DMS153 treated with DMSO at 0.1 percent for 48 hours (cell line): Measurements from ENCODE around the gene MOB1B.
A peak's percentile ranks its signal among the peaks of the same experiment; 100 is the strongest.
"Not testable (repeated sequence)": the region's sequence is repeated elsewhere in the genome, so short reads cannot be mapped to it uniquely, and the experiment has no call there.

ENCODE experiments used
- DNase-seq: peaks from one replicate; lab custom pipeline; 2025; ENCODE audit not compliant: unreplicated experiment; lab: John Stamatoyannopoulos, UW

The MOB1B gene

GRCh38 chr4:70948665-70949260, 46.6 kb downstream of the MOB1B start:
- DNase-seq: no peak

- no peak for DNase-seq
Measured at GRCh38 chr4:70954032-70954431, 51.9 kb downstream of the MOB1B start.

DNA sequence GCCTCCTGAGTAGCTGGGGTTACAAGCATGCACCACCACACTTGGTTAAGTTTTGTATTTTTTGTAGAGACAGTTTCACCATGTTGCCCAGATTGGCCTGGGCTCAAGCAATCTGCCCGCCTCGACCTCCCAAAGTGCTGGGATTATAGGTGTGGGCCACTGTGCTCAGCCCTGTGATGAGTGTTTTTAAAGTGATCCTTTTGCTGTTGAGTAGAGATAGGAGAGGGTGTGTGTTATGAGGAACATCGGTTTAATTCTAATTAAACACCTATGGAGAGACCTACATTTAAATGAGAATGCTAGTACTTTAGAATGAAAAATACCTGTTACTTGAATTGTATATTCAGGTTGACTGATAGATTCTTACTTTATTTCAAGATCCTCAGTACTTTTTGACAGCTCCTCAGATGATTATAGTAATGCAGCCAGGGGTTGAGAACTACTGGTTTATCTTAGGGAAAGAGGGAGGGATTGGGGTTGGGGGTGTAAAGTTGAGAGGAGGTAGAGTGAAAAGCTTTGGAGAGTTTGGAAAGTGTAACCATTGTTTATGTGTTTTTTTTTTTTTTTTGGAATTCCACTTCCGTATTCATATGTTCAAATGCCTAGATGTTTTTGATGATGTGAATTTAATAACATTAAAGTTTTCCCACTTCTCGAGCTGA, 54.5 kb downstream of the MOB1B start:
- no peak for DNase-seq

DNA sequence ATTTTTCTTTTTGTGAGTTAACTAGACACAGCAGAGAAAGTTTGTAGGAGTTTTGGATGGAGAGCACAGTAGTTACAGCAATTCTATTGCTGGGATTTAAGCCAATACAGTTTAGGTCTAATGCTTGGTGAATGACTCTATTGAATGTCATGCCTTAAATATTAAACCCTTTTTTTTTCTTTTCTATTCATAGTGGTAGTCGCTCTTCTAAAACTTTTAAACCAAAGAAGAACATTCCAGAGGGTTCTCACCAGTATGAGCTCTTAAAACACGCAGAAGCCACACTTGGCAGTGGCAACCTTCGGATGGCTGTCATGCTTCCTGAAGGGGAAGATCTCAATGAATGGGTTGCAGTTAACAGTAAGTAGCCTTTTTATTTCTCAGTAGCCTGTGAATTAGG, 56.5 kb downstream of the MOB1B start:
- DNase-seq: no peak

DNA sequence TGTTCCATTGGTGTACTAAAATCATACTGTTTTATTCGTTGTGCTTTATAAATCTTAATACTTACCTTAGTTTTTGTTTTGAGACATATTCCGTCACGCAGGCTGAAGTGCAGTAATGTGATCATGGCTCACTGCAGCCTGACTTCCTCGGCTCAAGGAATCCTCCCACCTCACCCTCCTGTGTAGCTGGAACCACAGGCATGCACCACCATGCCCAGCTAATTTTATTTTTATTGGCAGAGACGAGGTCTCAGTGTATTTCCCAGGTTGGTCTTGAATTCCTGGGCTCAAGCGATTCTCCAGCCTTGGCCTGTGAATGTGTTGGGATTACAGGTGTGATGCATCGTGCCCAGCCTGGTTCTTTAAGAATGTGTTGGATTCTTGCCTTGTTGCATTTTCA, 66.9 kb downstream of the MOB1B start:
- DNase-seq: no peak

DNA sequence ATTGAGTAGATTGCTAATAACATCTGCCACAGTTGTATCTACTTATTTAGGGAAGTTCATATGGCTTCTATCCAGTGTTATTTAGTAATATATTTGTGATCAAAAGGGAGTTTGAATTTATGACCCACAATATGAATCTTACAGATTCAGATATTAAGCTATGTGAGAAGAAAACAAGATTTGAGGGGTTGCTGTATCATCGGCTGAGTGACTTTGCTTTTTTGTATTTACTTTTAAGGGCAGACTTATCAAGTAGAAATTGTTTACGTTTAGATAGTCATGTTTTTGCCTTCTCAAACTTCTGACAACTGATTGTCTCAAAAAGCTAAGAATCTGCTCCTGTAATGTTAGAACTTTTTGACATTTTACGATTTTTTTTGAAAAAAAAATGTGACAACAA, 74.1 kb downstream of the MOB1B start:
- DNase-seq: no peak

DNA sequence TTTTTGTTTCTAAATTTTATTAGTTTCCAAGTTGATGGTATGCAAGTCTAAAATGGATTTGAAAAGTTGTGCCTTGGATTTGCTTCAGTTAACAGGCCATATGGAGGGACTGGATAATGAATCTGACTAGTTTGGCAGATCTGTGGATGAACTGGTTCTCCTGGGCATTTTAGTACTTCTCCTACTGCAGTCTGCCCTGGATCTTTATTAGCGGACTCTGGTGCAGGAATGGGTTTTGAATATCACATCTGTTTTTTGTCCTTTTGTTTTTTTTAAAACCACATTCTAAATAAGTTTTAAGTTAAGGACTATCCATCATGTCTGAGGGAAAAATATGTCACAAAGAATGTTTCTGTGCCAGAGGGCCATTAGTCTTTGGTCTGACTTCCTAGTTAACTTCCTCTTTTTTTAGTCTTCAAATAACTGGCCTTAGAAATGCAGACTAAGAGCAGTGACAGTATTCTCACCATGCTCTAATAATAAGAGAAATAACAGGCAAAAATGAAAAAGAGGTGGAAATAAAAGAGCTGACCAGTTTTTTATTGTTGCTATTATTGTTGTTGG, 77.4 kb downstream of the MOB1B start:
- DNase-seq: no peak

DNA sequence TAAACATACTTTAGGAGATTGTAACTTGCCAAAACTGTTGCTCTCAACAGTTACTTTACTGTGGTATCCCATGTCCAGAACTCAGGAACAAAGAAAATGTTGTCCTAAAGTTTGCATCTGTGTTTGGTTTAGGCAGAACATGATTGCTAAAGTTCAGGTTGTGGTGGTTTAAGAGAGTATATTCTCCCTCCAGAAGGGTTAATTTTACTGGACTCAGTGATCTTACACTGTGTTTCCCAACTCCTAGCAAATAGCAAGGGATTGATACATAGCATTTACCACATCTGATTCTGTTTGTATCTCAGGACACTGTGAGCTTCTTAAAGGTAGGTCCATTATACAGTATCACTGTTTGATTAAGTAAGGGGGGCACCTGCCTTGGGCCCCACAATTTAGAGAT, 78.0 kb downstream of the MOB1B start:
- no peak for DNase-seq

DNA sequence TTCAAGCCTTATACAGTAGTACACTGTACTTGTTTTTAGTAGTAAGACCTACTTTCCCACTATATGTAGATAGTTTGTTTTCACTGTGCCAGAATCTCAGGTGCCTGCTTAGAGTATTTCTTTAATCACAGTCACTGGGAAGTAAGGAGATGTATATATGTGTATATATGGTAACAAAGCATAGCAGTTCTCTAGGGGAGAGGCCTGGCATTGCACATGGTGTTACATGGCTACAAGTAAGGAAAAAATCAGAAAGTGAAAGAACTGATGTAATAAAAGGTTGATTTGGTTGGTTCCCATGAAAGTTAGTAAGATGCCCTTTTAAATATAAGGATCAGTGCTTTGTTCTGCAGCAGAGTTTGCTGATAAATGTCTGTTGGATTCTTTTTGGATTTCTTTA, 81.9 kb downstream of the MOB1B start:
- no peak for DNase-seq

DNA sequence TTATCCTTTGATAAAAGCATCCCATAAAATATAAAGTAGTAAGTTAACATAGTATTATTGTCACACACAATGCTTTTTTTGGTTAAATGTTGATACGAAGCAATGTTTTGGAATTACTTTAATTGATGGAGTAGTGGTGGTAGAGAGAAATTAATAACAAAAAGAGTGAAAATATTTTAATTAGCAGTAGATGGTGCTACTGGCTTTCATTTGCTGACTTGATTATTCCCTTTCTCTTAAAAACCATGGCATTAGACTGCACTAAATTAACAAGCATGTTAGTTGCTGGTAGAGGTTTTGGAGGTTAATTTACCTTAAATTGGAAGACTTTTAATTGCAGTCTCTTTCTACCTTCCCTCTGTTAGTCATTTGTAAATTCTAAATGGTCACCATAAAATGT, 82.4 kb downstream of the MOB1B start:
- DNase-seq: no peak

- DNase-seq: no peak
Measured at GRCh38 chr4:70991596-70991995, 89.4 kb downstream of the MOB1B start.

- DNase-seq: no peak
Measured at GRCh38 chr4:70992391-70992881, 90.3 kb downstream of the MOB1B start.

DNA sequence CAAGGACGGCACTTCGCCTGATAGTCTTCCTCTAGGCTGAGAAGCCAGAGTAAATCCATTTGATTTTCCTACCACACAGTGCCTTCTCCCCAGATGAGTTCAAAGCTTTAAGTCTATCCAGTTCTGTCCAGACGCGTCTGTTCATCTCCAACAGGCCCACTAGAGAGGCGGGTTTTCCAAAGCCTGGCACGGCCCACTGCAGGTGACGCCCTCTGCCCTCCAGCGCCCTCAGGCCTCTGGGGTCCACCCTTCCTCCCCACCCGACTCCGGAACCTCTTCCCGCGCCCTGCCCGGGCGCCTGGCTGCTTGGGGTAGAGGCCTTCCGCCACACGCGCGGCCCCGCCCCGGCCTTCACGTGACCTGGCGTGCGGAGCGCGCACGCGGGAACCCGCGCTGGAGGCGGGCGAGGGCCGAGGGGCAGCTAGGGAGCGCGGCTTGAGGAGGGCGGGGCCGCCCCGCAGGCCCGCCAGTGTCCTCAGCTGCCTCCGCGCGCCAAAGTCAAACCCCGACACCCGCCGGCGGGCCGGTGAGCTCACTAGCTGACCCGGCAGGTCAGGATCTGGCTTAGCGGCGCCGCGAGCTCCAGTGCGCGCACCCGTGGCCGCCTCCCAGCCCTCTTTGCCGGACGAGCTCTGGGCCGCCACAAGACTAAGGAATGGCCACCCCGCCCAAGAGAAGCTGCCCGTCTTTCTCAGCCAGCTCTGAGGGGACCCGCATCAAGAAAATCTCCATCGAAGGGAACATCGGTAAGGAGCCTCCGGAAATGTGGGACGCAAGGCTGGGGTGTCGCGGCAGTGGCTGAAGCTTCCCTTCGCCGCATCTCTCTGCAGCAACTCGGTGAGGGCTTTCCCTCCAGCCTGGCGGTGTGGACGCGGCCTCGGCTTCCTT, 91.3 kb downstream of the MOB1B start, which contains the start of gene DCK:
Gene DCK, plus strand, starts transcription at position 469 of the 888 bp plus-strand sequence. Its CDS starts 187 bp downstream, at position 656.
- peak; percentile 76 for DNase-seq

DNA sequence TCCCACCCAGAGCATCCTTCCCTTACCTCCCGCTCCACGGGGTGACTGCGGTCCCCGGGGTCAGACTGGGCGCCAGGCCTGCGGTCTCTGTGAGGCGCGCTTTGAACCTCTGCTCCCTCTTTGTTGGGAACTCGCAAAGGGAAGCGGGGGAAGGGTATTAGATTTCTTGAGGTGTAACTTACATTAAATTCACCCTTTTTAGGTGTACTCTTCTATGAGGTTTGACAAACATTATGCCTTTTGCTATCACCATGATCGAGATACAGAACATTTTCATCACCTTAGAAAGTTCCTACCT, 91.8 kb downstream of the MOB1B start:
- no peak for DNase-seq

DNA sequence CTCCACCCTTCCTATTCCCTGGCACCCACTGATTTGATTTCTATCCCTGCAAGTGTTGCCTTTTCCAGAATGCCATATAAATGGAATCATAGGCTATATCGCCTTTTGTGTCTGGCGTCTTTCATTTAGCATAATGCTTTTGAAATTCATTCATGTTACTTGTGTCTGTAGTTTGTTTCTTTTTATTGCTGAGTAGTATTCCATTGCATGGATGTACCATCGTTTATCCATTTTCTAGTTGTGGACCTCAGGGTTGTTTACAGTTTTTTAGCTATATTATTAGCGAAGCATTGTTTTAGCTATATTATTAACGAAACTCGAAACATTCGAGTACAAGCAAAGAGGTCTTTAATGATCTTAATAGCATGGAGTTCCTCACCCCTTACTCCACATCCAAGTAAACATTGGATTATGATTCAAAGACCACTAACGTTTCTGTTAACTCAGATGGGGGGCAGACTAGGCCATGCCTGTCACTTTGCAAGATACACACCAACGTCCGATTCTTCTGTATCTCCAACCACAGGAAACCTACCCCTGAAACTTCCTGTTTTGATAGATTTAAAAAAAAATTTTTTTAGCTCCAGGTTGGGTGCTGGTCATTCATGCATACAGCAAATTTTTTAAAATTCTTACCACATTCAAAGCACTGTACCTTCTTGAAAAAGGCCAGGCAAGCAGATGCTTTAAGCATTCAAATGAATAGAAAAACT, 92.4 kb downstream of the MOB1B start:
- no peak for DNase-seq

DNA sequence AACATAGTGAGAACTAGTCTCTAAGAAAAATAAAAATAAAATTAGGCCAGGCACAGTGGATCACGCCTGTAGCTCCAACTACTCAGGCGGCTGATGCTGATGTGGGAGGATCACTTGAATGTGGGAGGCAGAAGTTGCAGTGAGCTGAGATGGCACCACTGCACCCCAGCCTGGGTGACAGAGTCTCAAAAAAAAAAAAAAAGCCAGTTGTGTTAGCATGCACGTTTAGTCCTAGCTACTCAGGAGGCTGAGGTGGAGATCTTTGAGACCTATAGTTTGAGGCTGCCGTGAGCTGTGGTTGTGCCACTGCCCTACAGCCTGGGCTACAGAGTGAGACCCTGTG, 93.8 kb downstream of the MOB1B start:
- DNase-seq: no peak

- no peak for DNase-seq
Measured at GRCh38 chr4:70997036-70997435, 94.9 kb downstream of the MOB1B start.

DNA sequence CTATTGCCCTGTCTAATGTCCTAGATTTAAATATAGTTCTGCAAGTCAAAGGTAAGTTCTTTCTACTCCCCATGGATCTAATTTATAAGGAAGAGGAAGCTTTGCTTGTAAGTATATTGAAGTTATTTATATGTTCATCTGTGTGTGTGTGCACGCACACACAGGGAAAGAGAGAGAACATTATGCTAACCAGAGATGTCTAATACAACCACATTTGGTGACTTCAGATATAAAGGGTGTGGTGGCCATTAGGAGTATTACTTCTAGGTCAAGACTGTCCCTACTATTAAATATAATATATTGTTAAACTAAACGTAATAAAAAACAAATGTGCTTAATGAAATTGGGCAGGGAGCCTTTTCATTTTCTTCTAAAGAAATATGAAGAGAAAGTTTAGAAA, 95.4 kb downstream of the MOB1B start:
- DNase-seq: no peak

- not testable (repeated sequence) for DNase-seq
Measured at GRCh38 chr4:70999639-71000038, 97.5 kb downstream of the MOB1B start.

- DNase-seq: not testable (repeated sequence)
Measured at GRCh38 chr4:71001363-71001762, 99.2 kb downstream of the MOB1B start.

DNA sequence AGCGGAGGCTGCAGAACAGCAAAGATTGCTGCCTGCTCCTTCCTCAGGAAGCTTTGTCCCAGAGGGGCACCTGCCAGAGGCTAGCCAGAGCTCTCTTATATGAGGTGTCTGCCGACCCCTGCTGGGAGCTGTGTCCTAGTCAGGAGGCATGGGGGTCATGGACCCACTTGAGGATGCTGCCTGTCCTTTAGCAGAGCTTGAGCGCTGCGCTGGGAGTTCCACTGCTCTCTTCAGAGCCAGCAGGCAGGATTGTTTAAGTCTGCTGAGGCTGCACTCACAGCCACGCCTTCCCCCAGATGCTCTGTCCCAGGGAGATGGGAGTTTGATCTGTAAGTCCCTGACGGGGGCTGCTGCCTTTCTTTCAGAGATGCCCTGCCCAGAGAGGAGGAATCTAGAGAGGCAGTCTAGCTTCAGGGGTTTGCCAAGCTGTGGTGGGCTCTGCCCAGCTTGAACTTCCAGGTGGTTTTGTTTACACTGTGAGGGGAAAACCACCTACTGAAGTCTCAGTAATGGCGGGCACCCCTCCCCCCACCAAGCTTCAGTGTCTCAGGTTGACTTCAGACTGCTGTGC, 102.2 kb downstream of the MOB1B start:
- no peak for DNase-seq
